ENCODE measurements around the gene SLC25A1. TPM values are rescaled to one million over a fixed set of nuclear protein-coding genes. Genes with fewer than 3 reads are reported as not detected.

The SLC25A1 gene
- total and polyA plus RNA-seq, 10 of the 15 experiments (the other 5 are each of a cell fraction or from before 2014, with no cell fraction given) = 2.3 to 79.0 (median 30.3) TPM

DNA sequence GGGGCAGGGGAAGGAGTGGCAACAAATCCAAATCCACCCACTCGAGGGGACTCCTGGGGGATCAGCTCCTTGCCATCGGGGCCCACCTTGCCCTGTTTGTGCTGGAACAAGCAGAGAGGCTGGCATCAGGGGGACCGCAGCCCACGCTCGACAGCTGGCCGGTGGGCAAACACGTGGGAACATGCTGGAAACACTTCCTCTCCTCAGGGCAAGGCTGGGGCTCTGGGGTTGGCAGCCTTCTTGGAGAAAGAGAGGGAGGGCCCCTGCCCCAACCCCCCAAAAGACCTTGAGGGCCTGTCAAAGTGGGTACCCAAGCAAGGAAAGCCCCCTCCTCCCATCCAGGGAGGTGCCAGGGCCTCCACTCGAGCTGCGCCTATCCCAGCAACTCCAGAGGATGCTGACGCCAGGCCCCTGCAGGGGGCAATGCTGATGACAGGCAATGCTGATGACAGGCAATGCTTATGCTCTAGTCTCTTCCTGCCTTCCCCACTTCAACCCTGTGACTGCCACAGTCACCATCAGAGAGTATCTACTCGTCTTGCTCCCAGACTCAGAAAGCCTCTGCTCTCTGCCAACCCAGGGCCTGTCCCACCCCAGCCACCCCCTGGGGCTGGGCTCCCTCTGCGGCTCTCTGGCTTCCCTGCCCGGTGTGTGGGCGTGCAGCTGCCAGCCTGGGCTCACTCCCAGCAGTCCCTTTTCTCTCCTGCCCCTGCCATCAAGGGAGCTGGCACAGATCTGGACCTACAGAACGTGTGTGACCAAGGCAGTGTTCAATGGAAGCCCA is 40.1 kb downstream of the SLC25A1 start:
- ChIA-PET CTCF (no interaction called here), RAD21 (ENCODE audit: unreplicated experiment) (no interaction called here), POLR2A (no interaction called here), SMC1A (ENCODE audit: uncharacterized antibody, unreplicated experiment) (no interaction called here)
- Histone ChIP-seq H3K4me3 (no peak overlapping the region), H3K79me2 (ENCODE audit: control insufficient read depth, insufficient read depth, low read length) (peaks cover 4% of the 10 kb centered on the region), H3K9me3 (replicated peaks; ENCODE audit: control insufficient read depth, insufficient read depth, low read length) (no peaks in the 10 kb centered on the region), H3K27me3 (replicated peaks in 1 of 2; ENCODE audit: control insufficient read depth in 2 of 2, insufficient read depth in 2 of 2, low read length in 1 of 2) (no peaks in the 10 kb centered on the region), H3K4me1 (ENCODE audit: control insufficient read depth, insufficient read depth, low read length) (peaks cover 4% of the 10 kb centered on the region), H3K27ac (ENCODE audit: control insufficient read depth, insufficient read depth) (no peak overlapping the region), H3K9ac (ENCODE audit: control insufficient read depth, insufficient read depth, low read length) (no peak overlapping the region), H3K36me3 (ENCODE audit: control insufficient read depth in 2 of 2, insufficient read depth in 2 of 2, low read length in 1 of 2) (peaks cover 14 to 23% of the 10 kb centered on the region in 2 experiments), H4K20me1 (ENCODE audit: control insufficient read depth, insufficient read depth) (no peaks in the 10 kb centered on the region), H2AFZ (ENCODE audit: control insufficient read depth, low read depth, low read length) (no peak overlapping the region), H3K4me2 (ENCODE audit: control insufficient read depth, insufficient read depth) (no peak overlapping the region)
- in situ Hi-C loops (cut with MboI) (no loop called here), intact Hi-C loops (cut with micrococcal nuclease; ENCODE audit: unreplicated experiment) (no loop called here)
- FAIRE-seq (no peak), DNase-seq (ENCODE audit: low read depth, low spot score) (no peak), ATAC-seq (no peak)
- TF ChIP-seq BMI1 (IDR thresholded peaks at IDR 0.05; ENCODE audit: borderline replicate concordance) (no peak), GABPA (IDR thresholded peaks at IDR 0.05; ENCODE audit: low read depth) (no peak)
- WGBS (ENCODE audit: insufficient coverage, insufficient replicate concordance, low lambda C conversion rate, missing lambda C conversion rate) = 89% methylated on average over 15 of the region's 15 CpGs
- no TSS peak for BruUV-seq (replicated peaks)

DNA sequence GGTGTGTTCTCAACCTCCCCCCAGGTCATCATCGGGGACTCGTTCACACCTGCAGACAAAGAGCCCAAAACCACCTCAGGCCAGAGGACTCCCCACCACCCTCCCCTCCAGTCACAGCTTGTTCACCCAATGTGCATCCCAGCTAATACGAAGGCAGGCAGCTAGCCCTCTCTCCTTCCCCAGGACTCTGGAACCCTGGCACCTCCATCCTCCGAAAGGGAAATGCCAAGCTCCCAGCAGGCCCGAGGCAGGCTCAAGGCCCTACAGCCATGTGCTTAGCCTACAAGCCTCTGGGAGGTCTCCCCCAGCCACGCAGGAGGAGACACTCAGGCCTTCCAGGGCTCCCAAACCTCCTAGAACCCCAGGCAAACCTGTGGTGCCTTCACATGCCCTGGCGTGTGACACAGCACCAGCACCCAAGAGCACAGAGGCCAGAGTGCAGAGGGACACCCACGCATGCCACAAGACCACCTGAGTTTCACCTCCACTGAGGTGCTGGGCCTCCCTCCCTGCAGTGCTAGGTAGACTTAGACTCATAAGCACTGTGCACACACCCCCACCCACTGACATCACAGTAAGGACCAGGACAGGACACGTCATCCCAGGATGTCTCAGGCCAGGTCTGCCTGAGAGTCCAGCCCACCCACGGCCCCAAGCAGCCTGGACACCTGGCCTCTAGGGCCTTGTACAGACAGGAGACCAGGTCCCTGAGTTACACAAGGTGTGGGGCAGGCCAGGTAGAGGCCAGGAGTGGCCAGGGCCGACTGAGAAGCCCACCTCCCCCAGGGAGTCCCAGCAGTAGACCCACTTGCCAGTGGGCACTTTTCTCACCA is 40.9 kb downstream of the SLC25A1 start:
- Histone ChIP-seq H3K27ac (ENCODE audit: control insufficient read depth, insufficient read depth) (no peak overlapping the region), H2AFZ (ENCODE audit: control insufficient read depth, low read depth, low read length) (no peak overlapping the region), H3K79me2 (ENCODE audit: control insufficient read depth, insufficient read depth, low read length) (no peaks in the 10 kb centered on the region), H3K36me3 (ENCODE audit: control insufficient read depth in 2 of 2, insufficient read depth in 2 of 2, low read length in 1 of 2) (peaks cover 14 to 23% of the 10 kb centered on the region in 2 experiments), H3K4me3 (no peak overlapping the region), H3K9me3 (replicated peaks; ENCODE audit: control insufficient read depth, insufficient read depth, low read length) (no peaks in the 10 kb centered on the region), H3K27me3 (replicated peaks in 1 of 2; ENCODE audit: control insufficient read depth in 2 of 2, insufficient read depth in 2 of 2, low read length in 1 of 2) (no peaks in the 10 kb centered on the region), H3K4me1 (ENCODE audit: control insufficient read depth, insufficient read depth, low read length) (no peaks in the 10 kb centered on the region), H4K20me1 (ENCODE audit: control insufficient read depth, insufficient read depth) (no peaks in the 10 kb centered on the region), H3K9ac (ENCODE audit: control insufficient read depth, insufficient read depth, low read length) (no peak overlapping the region), H3K4me2 (ENCODE audit: control insufficient read depth, insufficient read depth) (no peak overlapping the region)
- no peak for ATAC-seq
- DNase-seq (ENCODE audit: low read depth, low spot score) = no peak
- ChIA-PET RAD21 (ENCODE audit: unreplicated experiment) (no interaction called here), POLR2A (no interaction called here), SMC1A (ENCODE audit: uncharacterized antibody, unreplicated experiment) (no interaction called here), CTCF (no interaction called here)
- no peak for FAIRE-seq
- 84% methylated on average over 11 of the region's 11 CpGs for WGBS (ENCODE audit: insufficient coverage, insufficient replicate concordance, low lambda C conversion rate, missing lambda C conversion rate)
- no TSS peak for BruUV-seq (replicated peaks)
- in situ Hi-C loops (cut with MboI) = no loop called here
- intact Hi-C loops (cut with micrococcal nuclease; ENCODE audit: unreplicated experiment) = no loop called here
- TF ChIP-seq, protein P1, sequence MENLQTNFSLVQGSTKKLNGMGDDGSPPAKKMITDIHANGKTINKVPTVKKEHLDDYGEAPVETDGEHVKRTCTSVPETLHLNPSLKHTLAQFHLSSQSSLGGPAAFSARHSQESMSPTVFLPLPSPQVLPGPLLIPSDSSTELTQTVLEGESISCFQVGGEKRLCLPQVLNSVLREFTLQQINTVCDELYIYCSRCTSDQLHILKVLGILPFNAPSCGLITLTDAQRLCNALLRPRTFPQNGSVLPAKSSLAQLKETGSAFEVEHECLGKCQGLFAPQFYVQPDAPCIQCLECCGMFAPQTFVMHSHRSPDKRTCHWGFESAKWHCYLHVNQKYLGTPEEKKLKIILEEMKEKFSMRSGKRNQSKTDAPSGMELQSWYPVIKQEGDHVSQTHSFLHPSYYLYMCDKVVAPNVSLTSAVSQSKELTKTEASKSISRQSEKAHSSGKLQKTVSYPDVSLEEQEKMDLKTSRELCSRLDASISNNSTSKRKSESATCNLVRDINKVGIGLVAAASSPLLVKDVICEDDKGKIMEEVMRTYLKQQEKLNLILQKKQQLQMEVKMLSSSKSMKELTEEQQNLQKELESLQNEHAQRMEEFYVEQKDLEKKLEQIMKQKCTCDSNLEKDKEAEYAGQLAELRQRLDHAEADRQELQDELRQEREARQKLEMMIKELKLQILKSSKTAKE (IDR thresholded peaks at IDR 0.05; ENCODE audit: low read depth, poor library complexity, severe bottlenecking) = no peak
- TF ChIP-seq TCF3 (IDR thresholded peaks at IDR 0.05; ENCODE audit: borderline replicate concordance, insufficient read depth, low read depth, low read length) = no peak
- no peak for TF ChIP-seq E4F1 (IDR thresholded peaks at IDR 0.05; ENCODE audit: borderline replicate concordance, partially characterized antibody)
- no peak for TF ChIP-seq KAT2A (conservative IDR thresholded peaks at IDR 0.05; ENCODE audit: control insufficient read depth, low read depth, low read length)
- no peak for TF ChIP-seq TCF12 (IDR thresholded peaks at IDR 0.05; ENCODE audit: low read depth, low read length)
- TF ChIP-seq NR2F1 (conservative IDR thresholded peaks at IDR 0.05) = no peak
- no peak for TF ChIP-seq POLR2A (IDR thresholded peaks at IDR 0.05; ENCODE audit: low read depth, low read length)
- TF ChIP-seq WRNIP1 (IDR thresholded peaks at IDR 0.05; ENCODE audit: borderline replicate concordance, low read depth, low read length) = no peak

Measured in GM12878 (cell line).